DOHH2 (cell line): ENCODE results near the gene CCN6.

Experiments used
- CTCF ChIP-seq: fragments of 200-600 bp; sonication (generic); IDR thresholded peaks from one replicate; pipeline ENCODE4 v1.5.1; 2014; ENCODE audit warnings: antibody characterized with exemption, mild to moderate bottlenecking, low read depth, low read length; ENCODE audit not compliant: poor library complexity, severe bottlenecking
- EZH2phosphoT487 ChIP-seq: fragments of 200-600 bp; sonication (generic); IDR thresholded peaks from 2 replicates; pipeline ENCODE4 v1.6.1; 2017; ENCODE audit warnings: borderline replicate concordance, mild to moderate bottlenecking, antibody characterized with exemption, low read length, moderate library complexity, mixed read lengths

GRCh38 chr6:112038268-112038667 is 15.6 kb upstream of the CCN6 start:
- TF ChIP-seq CTCF (no peak), EZH2phosphoT487 (no peak)
